ENCODE results near the gene WFDC6.

The WFDC6 gene

GRCh38 chr20:45515147-45515913 is 24.0 kb downstream of the WFDC6 start, which contains the start of gene SPINT3:
Gene SPINT3 (minus strand): TSS chr20:45515622. CDS start chr20:45515608, 14 bp downstream.
- DNase-seq: no peak

DNA sequence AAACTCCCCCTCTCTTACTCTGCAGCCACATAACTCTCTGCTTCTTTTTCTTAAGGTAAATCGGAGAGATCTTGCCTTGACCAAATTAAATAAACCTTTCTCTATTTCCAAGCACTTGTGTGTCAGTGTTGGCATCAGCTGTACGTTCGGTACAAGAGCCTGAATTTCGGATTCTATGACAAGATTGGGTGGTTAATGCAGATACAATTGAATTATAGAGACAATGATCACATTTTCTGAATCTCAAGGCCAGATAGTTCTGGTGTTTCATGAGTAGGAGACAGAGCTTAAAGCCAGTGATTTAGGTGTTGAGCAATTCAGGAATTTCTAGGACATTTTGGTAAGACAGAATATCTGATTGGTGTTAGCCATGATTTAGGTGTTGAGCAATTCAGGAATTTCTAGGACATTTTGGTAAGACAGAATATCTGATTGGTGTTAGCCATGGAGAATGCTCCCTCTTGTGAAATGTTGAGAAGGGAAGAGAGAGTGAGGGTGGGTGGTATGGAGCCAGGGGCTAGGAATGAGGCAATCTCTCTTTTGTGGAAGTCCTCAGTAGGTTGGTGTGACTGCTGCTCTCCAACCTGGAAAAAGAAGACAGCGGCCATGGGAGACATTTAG is 28.9 kb downstream of the WFDC6 start:
- peak; percentile 63 to 84 (median 73) for DNase-seq

DNA sequence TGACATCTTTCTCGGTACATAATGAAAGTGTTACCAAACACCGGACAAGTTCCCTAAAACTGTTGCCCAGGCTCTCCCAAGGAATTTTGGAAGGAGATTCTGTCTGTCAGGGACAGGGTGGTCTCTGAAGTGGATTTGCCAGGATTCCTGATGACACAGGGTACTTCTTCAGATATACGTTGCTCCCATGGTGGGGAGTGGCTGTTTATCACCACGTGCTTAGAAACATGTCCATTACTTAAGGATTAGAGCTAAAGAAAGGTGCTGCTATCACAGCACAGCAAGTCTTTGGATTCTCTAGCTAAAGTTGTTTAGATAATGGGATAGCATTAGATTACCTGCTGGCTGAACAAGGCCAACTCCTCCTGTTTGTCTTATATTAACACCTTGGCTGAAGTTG is 30.2 kb downstream of the WFDC6 start:
- DNase-seq: no peak

- DNase-seq: no peak
Measured at GRCh38 chr20:45508068-45508886, 31.0 kb downstream of the WFDC6 start.

DNA sequence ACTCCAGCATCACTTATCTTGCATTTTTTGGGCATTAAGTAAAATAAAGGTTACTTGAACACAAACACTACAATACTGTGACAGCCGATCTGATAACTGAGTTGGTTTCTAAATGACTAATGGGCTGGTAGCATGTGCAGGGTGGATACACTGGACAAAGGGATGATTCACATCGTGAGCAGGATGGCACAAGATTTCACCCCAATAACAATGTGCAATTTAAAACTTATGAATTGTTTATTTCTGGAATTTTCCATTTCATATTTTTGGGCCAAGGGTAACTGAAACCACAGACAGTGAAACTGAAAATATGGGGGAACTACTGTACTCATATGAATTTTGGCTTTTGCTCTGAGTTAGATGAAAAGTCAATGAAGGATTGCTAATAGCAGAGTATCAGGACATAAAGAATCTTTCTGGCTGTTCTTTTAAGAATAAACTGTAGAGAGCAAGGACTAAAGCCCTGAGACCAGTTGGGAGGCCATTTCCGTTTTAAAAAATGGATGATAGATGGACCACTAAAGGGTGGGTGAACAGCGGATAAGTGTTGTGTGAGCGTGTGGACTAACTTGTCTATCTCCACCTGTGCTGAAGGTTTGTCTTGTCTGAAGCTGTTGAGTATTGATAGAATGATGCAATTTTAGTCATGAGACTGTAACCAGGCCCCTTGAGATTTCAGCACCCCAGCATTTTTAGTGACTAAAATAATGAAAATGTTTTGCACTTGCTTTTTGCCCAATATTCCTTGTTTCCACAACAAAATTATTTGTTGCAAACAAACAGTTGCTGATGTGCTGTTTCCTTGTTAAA is 32.1 kb downstream of the WFDC6 start:
- DNase-seq: peak; percentile 40 to 73 (median 61)

DNA sequence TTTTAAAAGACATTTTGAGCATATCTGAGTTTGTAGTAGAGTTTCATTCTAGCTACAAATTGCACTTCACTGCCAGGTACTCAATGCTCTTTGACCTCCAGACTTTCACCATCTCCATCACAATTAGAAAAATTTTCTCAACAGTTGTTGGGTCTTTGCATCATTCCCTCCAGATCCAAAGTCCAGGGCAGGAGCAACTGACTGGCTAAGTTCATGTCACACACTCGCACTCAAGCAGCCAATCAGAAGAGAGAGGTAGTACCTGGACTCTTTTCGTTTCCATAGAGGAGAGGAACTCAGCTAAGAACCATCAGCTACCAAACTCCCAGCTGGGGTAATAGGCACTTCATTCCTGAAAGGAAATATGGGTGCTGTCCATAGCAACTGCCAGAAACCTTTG is 32.9 kb downstream of the WFDC6 start:
- no peak for DNase-seq

DNA sequence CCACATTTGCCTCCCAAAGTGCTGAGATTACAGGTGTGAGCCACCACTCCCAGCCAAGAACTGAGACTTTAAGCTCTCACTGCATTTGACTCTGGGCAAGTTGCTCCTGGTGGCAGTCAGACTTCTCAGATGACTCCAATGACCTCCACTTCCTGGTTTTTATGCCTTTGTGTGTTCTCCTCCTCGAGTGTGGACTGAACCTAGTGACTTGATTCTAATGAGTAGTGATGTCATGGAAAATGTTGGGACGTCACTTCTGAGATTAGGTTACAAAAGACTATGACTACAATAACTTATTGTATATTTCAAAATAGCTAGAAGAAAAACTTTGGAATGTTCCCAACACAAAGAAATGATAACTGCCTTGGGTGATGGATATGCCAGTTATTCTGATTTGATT is 35.9 kb downstream of the WFDC6 start:
- peak; percentile 40 to 75 (median 54) for DNase-seq

- DNase-seq: no peak
Measured at GRCh38 chr20:45502561-45502960, 36.7 kb downstream of the WFDC6 start.

GRCh38 chr20:45501600-45501999 is 37.7 kb downstream of the WFDC6 start:
- DNase-seq: no peak

- no peak for DNase-seq
Measured at GRCh38 chr20:45500022-45500421, 39.3 kb downstream of the WFDC6 start.

DNA sequence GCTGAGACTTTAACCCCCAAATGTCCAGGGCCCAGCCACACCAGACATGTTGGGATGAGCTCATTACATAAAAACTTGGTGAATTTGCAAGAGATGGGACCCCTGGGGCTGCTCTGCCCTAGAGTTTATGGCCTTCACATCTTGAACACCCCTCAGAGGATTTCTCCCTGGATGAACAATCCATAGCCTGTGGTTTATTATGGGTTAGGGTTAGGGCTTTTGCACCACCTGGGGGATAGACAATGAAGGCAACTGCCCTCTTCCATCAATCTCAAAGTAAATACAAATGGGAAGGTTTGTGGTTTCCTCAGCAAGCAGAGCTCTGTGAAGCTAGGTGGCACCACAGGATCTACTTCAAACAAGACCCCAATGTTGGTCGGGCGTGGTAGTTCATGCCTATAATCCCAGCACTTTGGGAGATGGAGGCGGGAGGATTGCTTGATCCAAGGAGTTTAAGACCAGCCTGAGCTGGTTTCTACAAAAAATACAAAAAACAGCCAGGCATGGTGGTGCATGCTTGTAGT is 41.2 kb downstream of the WFDC6 start:
- no peak for DNase-seq

DNA sequence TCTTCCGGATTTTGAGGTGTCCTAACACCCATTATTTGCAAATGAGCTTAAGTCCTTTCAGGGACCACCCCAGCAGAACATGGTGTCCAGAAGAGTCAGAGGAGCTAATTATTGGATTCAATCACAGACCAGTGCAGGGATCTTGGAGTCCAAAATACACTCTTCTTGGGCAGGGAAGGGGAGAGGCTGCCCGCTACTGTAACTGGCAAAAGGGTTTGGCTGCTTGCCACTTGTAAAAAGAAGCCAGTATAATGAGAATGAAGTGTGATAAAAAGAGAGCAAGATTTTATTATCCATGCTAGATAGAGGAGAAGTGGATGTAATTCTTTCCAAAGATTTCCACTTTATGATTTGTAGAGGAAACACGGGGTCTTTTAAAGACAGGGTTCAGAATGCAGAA is 43.1 kb downstream of the WFDC6 start:
- no peak for DNase-seq

GRCh38 chr20:45495501-45495941 is 43.8 kb downstream of the WFDC6 start:
- peak; percentile 83 to 96 (median 91) for DNase-seq

GRCh38 chr20:45489083-45489531 is 50.2 kb downstream of the WFDC6 start:
- DNase-seq: no peak

- no peak for DNase-seq
Measured at GRCh38 chr20:45487231-45487635, 52.0 kb downstream of the WFDC6 start.

GRCh38 chr20:45485388-45485787 is 53.9 kb downstream of the WFDC6 start:
- DNase-seq: no peak

DNA sequence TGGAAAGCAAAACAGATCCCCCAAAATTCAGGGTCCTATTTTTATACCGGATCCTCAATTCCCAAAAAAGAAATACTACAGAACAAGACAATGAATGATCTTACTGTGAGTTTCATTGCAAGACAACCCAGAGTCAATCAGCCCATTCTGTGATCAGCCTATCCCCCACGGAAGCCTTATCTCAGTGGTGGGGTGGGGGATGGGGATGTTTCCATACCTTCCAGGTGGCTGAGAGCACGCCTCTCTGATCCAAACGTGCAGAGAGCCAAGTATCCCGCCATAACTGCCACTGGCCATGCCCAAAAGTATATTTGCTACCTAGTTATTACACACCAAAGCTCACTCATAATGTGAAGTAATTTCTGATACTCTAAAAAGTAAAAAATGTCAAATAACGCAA is 54.6 kb downstream of the WFDC6 start:
- DNase-seq: no peak
